Neural progenitor cell (in vitro differentiated cells): Measurements from ENCODE around the gene ZNF221.

Experiments used
- EZH2 ChIP-seq: fragments of 200-600 bp; sonication (generic); IDR thresholded peaks from 2 replicates; pipeline ENCODE4 v1.6.1; 2017; ENCODE audit warnings: antibody characterized with exemption, mild to moderate bottlenecking, moderate library complexity
- TF ChIP-seq, protein P1 (sequence below): fragments of 200-600 bp; sonication (generic); IDR thresholded peaks from 2 replicates; pipeline ENCODE4 v1.5.1; 2017; ENCODE audit warnings: antibody characterized with exemption, mild to moderate bottlenecking

DNA sequence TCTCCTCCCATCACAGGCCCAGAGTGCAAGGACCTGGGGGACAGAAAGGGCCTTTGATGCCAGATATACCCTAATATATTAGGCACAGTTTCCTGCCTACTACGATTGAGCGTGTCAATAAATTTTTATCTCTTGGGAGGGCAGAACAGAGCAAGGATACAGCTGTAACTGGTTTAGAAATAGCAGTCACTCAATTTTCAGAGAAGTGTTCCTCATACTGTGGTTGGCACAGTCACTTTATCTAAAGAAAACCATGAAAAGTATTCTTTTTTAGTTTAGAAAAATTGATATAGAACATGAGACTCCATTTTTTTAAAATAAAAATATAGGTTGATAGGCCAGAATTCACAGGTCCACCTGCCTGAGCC, 32.5 kb downstream of the ZNF221 start:
- TF ChIP-seq, protein P1, sequence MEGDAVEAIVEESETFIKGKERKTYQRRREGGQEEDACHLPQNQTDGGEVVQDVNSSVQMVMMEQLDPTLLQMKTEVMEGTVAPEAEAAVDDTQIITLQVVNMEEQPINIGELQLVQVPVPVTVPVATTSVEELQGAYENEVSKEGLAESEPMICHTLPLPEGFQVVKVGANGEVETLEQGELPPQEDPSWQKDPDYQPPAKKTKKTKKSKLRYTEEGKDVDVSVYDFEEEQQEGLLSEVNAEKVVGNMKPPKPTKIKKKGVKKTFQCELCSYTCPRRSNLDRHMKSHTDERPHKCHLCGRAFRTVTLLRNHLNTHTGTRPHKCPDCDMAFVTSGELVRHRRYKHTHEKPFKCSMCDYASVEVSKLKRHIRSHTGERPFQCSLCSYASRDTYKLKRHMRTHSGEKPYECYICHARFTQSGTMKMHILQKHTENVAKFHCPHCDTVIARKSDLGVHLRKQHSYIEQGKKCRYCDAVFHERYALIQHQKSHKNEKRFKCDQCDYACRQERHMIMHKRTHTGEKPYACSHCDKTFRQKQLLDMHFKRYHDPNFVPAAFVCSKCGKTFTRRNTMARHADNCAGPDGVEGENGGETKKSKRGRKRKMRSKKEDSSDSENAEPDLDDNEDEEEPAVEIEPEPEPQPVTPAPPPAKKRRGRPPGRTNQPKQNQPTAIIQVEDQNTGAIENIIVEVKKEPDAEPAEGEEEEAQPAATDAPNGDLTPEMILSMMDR: no peak
- no peak for TF ChIP-seq EZH2
